ENCODE data around the gene PISD.

DNA sequence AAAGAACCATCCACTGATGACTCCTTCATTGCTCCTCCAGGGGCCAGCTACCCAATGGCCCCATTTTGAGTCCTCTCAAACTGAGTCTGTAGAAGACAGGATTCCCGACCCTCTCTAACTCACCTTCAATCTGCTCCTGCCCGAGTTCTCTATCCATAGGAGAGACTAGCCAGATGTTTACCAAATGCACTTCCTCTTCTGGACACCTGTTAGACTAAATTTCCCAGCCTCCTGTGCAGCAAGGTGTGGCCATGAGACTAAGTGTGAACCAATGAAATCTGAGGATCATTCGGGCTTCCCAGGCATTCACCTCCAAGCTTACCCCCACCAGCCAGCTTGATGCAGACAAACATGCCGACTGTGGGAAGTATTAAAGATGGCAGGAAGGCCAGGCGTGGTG lies 7.6 kb downstream of the PISD start:
- TF ChIP-seq, protein P1, sequence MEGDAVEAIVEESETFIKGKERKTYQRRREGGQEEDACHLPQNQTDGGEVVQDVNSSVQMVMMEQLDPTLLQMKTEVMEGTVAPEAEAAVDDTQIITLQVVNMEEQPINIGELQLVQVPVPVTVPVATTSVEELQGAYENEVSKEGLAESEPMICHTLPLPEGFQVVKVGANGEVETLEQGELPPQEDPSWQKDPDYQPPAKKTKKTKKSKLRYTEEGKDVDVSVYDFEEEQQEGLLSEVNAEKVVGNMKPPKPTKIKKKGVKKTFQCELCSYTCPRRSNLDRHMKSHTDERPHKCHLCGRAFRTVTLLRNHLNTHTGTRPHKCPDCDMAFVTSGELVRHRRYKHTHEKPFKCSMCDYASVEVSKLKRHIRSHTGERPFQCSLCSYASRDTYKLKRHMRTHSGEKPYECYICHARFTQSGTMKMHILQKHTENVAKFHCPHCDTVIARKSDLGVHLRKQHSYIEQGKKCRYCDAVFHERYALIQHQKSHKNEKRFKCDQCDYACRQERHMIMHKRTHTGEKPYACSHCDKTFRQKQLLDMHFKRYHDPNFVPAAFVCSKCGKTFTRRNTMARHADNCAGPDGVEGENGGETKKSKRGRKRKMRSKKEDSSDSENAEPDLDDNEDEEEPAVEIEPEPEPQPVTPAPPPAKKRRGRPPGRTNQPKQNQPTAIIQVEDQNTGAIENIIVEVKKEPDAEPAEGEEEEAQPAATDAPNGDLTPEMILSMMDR (IDR thresholded peaks at IDR 0.05) = no peak
- TF ChIP-seq POLR2A (IDR thresholded peaks at IDR 0.05) = no peak

Data from uterus (tissue), 2 donors.